GM12865 (cell line): ENCODE results near the gene CD36.

ENCODE experiments used
- DNase-seq: peaks from one replicate; pipeline ENCODE4 v3.0.0; 2010; ENCODE audit warnings: low read depth
- H3K4me3 ChIP-seq: 2 replicates; pipeline ENCODE4 v1.5.1; 2011; ENCODE audit warnings: mild to moderate bottlenecking, low read depth, low read length, control low read depth
- CTCF ChIP-seq: IDR thresholded peaks from 2 replicates; pipeline ENCODE4 v1.5.1; 2011; ENCODE audit warnings: low read length, control low read depth, low read depth, inconsistent platforms; ENCODE audit not compliant: insufficient read depth; ENCODE audit errors: missing control alignments

Gene CD36

DNA sequence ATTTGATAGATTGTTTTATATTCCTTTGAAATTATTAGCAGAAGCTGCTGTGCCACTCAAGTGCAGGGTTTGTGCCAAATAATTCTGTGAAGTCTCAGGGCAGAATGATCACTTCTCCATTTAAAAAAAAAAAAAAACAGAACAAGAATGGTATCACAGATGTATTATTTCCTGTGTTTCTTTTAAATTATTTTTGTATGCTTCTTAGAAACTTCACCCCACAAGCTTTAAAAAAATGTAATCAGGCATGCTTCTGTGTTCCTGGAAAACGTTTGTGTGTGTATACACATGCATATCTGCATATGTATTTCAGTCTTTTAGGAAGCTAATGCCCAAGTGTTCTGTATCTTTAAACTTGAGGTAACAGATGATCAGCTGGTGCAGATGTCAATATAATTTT, 6.3 kb upstream of the CD36 start:
- no peak for DNase-seq
- H3K4me3 ChIP-seq = no peak overlapping the region
- TF ChIP-seq CTCF = no peak

GRCh38 chr7:80632819-80633218, 5.6 kb upstream of the CD36 start:
- TF ChIP-seq CTCF = no peak
- no peak for DNase-seq
- H3K4me3 ChIP-seq = no peak overlapping the region

- TF ChIP-seq CTCF = no peak
- no peak for DNase-seq
- no peak overlapping the region for H3K4me3 ChIP-seq
Measured at GRCh38 chr7:80634505-80634904, 3.9 kb upstream of the CD36 start.

DNA sequence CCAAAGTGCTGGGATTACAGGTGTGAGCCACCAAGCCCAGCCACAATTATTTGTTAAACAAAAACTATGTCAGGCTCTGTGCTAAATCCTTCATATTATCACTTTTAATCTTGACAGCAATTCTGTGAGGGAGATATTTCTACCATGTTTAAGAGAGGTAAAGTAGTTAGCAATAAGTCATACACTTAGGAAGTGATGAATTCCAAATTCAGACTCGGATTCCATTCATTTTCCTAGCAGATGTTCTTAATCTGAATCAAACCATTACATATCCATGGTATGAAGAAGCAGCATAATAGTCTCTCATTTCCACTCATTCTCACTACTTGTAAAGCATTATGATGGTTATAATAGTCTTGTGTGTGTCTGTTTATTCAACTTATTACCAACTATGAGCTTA, 2.9 kb upstream of the CD36 start:
- TF ChIP-seq CTCF = no peak
- no peak overlapping the region for H3K4me3 ChIP-seq
- no peak for DNase-seq

DNA sequence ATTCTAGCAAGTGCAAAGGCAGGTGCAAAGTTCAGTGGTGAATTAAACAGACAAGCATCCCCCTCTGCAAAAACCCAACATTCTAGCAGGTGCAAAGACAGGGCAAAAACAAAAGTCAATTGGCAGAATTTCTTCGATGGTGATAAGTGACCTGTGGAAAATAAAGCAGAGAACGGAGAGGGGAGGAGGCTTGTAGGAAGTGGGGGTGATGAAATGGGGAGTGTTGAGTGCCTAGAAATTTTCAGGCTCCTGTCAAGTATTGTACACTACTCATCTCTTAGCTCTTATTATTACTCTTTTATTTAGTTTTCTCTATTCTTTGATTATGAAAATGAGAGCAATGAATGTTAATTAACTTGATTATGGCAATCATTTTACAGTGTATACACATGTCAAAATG, 2.4 kb upstream of the CD36 start:
- no peak overlapping the region for H3K4me3 ChIP-seq
- no peak for TF ChIP-seq CTCF
- no peak for DNase-seq

GRCh38 chr7:80636709-80637108, 1.7 kb upstream of the CD36 start:
- no peak for DNase-seq
- H3K4me3 ChIP-seq = no peak overlapping the region
- TF ChIP-seq CTCF = no peak

- no peak for DNase-seq
- no peak for TF ChIP-seq CTCF
- no peak overlapping the region for H3K4me3 ChIP-seq
Measured at GRCh38 chr7:80637454-80637853, 988 bp upstream of the CD36 start.
